Measurements from ENCODE around the gene ERC1. TPM values are rescaled to one million over a fixed set of nuclear protein-coding genes. Genes with fewer than 3 reads are reported as not detected.

The ERC1 gene
- polyA plus RNA-seq, 1 donor from 2014 or later, result 7.1 TPM

DNA sequence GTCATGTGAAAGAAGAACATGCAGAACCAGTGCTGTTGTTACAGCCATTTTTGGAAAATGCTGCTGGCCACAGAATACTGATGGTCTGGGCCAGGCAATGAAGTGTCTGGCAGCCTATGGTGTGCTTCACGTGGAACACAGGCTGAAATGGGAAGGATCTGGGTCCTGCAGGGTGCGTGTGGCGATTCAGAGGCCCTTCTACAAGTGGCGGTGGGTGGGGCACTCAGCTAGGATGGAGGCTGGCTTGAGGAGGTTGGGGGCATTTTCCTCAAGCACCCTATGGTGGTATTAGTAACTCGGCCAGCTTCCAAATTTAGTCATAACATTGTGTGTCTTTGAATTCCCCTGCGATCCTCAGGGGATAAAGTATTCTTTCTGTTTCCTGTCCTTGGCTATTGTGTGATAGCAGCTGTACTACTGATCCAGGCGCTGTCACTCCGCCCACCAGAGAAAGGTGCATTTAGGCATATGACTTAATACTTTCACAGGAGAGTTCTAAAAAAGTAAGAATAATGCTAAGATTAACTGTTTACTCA lies 32.4 kb upstream of the ERC1 start:
- Histone ChIP-seq H3K36me3 (ENCODE audit: insufficient read depth, low read length) (no peaks in the 10 kb centered on the region), H3K4me2 (ENCODE audit: low read length) (no peak overlapping the region), H3F3A (ENCODE audit: insufficient read depth, low read length, poor library complexity, severe bottlenecking) (no peaks in the 10 kb centered on the region), H3K4me3 (ENCODE audit: low read length) (no peak overlapping the region), H3K9ac (ENCODE audit: low read length) (no peak overlapping the region), H4K20me1 (ENCODE audit: insufficient read depth) (no peaks in the 10 kb centered on the region), H3K27me3 (ENCODE audit: insufficient read depth, low read depth, low read length) (no peaks in the 10 kb centered on the region), H3K27ac (ENCODE audit: low read length) (no peak overlapping the region), H3K9me3 (ENCODE audit: low read length) (no peaks in the 10 kb centered on the region), H3K9me2 (ENCODE audit: insufficient read depth, low read length) (no peaks in the 10 kb centered on the region), H3K79me2 (replicated peaks; ENCODE audit: insufficient read depth, low read length) (no peaks in the 10 kb centered on the region), H2AFZ (ENCODE audit: low read depth, low read length) (no peak overlapping the region)
- TF ChIP-seq, protein P1, sequence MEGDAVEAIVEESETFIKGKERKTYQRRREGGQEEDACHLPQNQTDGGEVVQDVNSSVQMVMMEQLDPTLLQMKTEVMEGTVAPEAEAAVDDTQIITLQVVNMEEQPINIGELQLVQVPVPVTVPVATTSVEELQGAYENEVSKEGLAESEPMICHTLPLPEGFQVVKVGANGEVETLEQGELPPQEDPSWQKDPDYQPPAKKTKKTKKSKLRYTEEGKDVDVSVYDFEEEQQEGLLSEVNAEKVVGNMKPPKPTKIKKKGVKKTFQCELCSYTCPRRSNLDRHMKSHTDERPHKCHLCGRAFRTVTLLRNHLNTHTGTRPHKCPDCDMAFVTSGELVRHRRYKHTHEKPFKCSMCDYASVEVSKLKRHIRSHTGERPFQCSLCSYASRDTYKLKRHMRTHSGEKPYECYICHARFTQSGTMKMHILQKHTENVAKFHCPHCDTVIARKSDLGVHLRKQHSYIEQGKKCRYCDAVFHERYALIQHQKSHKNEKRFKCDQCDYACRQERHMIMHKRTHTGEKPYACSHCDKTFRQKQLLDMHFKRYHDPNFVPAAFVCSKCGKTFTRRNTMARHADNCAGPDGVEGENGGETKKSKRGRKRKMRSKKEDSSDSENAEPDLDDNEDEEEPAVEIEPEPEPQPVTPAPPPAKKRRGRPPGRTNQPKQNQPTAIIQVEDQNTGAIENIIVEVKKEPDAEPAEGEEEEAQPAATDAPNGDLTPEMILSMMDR (IDR thresholded peaks at IDR 0.05; ENCODE audit: poor library complexity, severe bottlenecking), result no peak
- no peak for TF ChIP-seq RAD21 (conservative IDR thresholded peaks at IDR 0.05)

DNA sequence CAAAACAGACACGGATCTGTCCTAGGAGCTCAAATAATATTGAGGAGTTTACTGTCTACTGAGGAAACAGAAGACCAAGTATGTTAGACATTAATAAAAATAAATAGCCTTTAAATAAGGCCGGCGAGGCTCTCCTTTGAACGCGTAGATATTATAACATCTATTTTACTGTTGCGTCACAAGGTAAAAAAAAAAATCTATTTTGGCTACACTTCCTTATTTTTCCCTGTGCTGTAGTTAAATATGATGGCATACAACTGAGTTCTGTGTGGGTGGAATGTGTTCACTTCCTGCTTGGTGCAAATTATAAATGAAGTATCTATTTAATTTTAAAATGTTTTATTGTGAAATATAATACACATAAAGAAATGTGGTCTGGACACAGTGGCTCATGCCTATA lies 24.3 kb upstream of the ERC1 start:
- Histone ChIP-seq H3K9ac (ENCODE audit: low read length) (no peak overlapping the region), H3K79me2 (replicated peaks; ENCODE audit: insufficient read depth, low read length) (no peaks in the 10 kb centered on the region), H4K20me1 (ENCODE audit: insufficient read depth) (no peaks in the 10 kb centered on the region), H3K36me3 (ENCODE audit: insufficient read depth, low read length) (no peaks in the 10 kb centered on the region), H3K27ac (ENCODE audit: low read length) (no peak overlapping the region), H3K4me3 (ENCODE audit: low read length) (no peak overlapping the region), H3K4me2 (ENCODE audit: low read length) (no peak overlapping the region), H2AFZ (ENCODE audit: low read depth, low read length) (no peak overlapping the region), H3K9me3 (ENCODE audit: low read length) (no peaks in the 10 kb centered on the region), H3F3A (ENCODE audit: insufficient read depth, low read length, poor library complexity, severe bottlenecking) (no peaks in the 10 kb centered on the region), H3K9me2 (ENCODE audit: insufficient read depth, low read length) (no peaks in the 10 kb centered on the region), H3K27me3 (ENCODE audit: insufficient read depth, low read depth, low read length) (no peaks in the 10 kb centered on the region)
- TF ChIP-seq EP300 (conservative IDR thresholded peaks at IDR 0.05; ENCODE audit: poor library complexity, severe bottlenecking), result no peak
- TF ChIP-seq, protein P2, sequence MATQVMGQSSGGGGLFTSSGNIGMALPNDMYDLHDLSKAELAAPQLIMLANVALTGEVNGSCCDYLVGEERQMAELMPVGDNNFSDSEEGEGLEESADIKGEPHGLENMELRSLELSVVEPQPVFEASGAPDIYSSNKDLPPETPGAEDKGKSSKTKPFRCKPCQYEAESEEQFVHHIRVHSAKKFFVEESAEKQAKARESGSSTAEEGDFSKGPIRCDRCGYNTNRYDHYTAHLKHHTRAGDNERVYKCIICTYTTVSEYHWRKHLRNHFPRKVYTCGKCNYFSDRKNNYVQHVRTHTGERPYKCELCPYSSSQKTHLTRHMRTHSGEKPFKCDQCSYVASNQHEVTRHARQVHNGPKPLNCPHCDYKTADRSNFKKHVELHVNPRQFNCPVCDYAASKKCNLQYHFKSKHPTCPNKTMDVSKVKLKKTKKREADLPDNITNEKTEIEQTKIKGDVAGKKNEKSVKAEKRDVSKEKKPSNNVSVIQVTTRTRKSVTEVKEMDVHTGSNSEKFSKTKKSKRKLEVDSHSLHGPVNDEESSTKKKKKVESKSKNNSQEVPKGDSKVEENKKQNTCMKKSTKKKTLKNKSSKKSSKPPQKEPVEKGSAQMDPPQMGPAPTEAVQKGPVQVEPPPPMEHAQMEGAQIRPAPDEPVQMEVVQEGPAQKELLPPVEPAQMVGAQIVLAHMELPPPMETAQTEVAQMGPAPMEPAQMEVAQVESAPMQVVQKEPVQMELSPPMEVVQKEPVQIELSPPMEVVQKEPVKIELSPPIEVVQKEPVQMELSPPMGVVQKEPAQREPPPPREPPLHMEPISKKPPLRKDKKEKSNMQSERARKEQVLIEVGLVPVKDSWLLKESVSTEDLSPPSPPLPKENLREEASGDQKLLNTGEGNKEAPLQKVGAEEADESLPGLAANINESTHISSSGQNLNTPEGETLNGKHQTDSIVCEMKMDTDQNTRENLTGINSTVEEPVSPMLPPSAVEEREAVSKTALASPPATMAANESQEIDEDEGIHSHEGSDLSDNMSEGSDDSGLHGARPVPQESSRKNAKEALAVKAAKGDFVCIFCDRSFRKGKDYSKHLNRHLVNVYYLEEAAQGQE (IDR thresholded peaks at IDR 0.05; ENCODE audit: borderline replicate concordance), result no peak
- no peak for TF ChIP-seq EZH2 (IDR thresholded peaks at IDR 0.05; ENCODE audit: borderline replicate concordance, insufficient read depth, low read length, poor library complexity, severe bottlenecking)
- TF ChIP-seq, protein P1 (IDR thresholded peaks at IDR 0.05; ENCODE audit: poor library complexity, severe bottlenecking), result no peak
- no peak for TF ChIP-seq SMC3 (conservative IDR thresholded peaks at IDR 0.05; ENCODE audit: poor library complexity)

All from neural cell (in vitro differentiated cells).